Measurements from ENCODE around the gene AFG1L. TPM values are rescaled to one million over a fixed set of nuclear protein-coding genes. Genes with fewer than 3 reads are reported as not detected.
A peak's percentile ranks its signal among the peaks of the same experiment; 100 is the strongest.
"Not testable (repeated sequence)": the region's sequence is repeated elsewhere in the genome, so short reads cannot be mapped to it uniquely, and the experiment has no call there.

AFG1L gene
- polyA plus RNA-seq (ENCODE audit: insufficient read length in 12 of 12): 10 to 100 TPM in 1 of 12 donors, 1 to 10 TPM in 10, not detected in 1; 4.0 to 11.5 (median 5.7) TPM
- long read RNA-seq, donor 1: 0 reads
- long read RNA-seq, donor 2, full-length matches to known transcripts: 1 of 1 reads
- long read RNA-seq, donor 2, partial matches to known transcripts: 0 of 1 reads
- long read RNA-seq, donor 2, other reads (novel, unspliced or antisense): 0 of 1 reads
- long read RNA-seq, donor 3: 0 reads
- long read RNA-seq, donor 4, full-length matches to known transcripts: 1 of 1 reads
- long read RNA-seq, donor 4, partial matches to known transcripts: 0 of 1 reads
- long read RNA-seq, donor 4, other reads (novel, unspliced or antisense): 0 of 1 reads
- long read RNA-seq, donor 5, full-length matches to known transcripts: 1 of 1 reads
- long read RNA-seq, donor 5, partial matches to known transcripts: 0 of 1 reads
- long read RNA-seq, donor 5, other reads (novel, unspliced or antisense): 0 of 1 reads
- long read RNA-seq, donor 6: 0 reads
- long read RNA-seq, donor 7: 0 reads
- long read RNA-seq, donor 8, full-length matches to known transcripts: 1 of 1 reads
- long read RNA-seq, donor 8, partial matches to known transcripts: 0 of 1 reads
- long read RNA-seq, donor 8, other reads (novel, unspliced or antisense): 0 of 1 reads
- long read RNA-seq, donor 9, full-length matches to known transcripts: 1 of 1 reads
- long read RNA-seq, donor 9, partial matches to known transcripts: 0 of 1 reads
- long read RNA-seq, donor 9, other reads (novel, unspliced or antisense): 0 of 1 reads
- long read RNA-seq, donor 10, full-length matches to known transcripts: 1 of 1 reads
- long read RNA-seq, donor 10, partial matches to known transcripts: 0 of 1 reads
- long read RNA-seq, donor 10, other reads (novel, unspliced or antisense): 0 of 1 reads
- long read RNA-seq, donor 11, full-length matches to known transcripts: 1 of 1 reads
- long read RNA-seq, donor 11, partial matches to known transcripts: 0 of 1 reads
- long read RNA-seq, donor 11, other reads (novel, unspliced or antisense): 0 of 1 reads

DNA sequence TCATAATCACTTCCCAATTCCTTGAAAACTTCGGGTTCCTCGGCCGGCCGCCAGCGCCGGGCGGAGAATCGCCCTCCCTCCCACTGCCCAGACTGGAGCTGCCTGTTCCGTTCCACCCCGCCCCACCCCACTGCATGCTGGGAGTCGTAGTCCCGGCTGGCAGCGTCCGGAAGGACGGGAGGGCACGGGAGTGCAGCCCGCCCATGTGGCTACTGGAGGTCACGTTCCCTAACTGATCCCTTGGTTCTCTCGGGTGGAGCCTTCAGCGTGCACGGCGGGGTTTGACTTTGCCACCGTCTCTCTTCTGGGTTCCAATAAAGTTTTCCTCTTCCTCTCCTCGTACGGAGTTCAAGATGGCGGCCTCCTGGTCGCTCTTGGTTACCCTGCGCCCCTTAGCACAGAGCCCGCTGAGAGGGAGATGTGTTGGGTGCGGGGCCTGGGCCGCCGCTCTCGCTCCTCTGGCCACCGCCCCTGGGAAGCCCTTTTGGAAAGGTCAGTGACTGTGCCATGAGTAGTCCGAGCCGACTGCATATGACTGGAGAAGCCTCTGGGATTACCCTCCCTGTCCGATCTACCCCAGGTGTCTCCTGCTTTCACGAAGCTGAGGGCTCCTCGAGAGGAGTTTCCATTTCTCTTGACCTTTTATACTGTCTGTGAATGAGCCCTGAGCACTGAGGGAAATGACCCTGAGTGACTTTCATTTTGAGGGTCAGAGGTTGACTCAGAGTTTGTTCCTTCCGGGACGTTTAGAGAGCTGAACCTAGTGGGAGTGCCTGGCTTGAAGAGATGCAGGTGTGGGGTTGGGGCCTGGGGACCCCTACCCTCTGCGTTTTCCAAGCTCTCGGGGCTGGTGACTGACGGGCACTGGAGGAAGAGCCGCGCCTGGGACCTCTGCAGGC lies at the start of gene AFG1L:
AFG1L (plus strand) TSS at position 328 of the 899 bp plus-strand sequence; CDS start at position 354, 26 bp downstream.
- peak; percentile 90 for DNase-seq

DNA sequence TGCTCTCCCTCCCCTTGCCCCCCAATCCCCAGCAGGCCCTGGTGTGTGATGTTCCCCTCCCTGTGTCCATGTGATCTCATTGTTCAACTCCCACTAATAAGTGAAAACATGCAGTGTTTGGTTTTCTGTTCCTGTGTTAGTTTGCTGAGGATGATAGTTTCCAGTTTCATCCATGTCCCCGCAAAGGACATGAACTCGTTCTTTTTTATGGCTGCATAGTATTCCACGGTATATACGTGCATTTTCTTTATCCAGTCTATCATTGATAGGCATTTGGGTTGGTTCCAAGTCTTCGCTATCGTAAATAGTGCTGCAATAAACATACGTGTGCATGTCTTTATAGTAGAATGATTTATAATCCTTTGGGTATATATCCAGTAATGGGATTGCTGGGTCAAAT lies 49.8 kb upstream of the AFG1L start:
- DNase-seq: not testable (repeated sequence)

DNA sequence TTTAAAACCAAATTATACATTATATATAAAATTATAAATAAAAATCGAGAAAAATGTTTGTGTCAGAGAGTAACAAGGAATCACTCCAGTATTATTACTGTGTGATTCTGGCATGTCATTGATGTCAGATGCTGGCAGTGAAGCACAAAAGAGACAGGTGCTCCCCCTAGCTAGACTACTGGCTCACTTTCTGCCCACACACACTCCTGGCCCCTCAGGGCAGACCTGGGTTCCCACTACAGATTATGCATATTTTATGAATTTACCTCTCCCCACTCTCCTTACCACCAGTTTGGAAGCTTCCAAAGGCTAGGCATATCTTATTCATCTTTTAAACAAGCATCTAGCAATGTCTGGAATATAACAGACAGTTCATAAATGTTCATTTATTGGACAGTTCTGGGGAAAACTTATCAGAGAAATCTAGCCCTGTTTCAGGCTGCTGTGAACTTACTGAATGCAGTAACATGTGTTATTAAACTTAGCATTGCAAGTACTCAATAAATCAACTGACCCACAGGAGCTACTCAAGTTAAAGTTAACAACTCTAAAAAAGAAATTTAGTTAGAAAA lies 46.8 kb upstream of the AFG1L start:
- DNase-seq: no peak

DNA sequence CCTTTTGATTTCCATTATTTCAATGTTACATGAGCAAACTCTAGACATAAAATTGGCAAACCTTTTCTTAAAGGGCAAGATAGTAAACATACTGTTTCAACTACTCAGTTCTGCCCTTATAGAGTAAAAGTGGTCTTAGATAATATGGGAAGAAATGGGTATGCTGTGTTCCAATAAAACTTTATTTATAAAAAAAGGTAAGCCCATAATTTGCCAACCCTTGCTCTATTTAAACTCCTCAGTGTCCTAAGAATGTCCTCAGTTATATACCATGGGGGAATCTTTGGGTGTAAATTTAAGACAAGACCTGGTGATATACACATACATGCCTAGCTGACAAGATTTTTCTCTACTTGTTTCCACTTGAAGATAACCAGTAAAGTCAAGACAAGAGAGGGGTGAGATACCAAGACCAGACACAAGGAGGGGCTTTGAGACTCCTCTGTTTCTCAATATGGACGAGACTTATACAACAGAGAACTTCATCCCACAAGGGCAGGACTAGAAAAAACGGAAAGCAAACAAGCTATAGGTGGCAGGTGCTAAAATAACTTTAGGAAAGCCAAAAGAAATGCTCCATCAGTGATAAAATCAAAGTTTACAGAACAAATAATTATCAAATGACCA lies 44.5 kb upstream of the AFG1L start:
- no peak for DNase-seq

DNA sequence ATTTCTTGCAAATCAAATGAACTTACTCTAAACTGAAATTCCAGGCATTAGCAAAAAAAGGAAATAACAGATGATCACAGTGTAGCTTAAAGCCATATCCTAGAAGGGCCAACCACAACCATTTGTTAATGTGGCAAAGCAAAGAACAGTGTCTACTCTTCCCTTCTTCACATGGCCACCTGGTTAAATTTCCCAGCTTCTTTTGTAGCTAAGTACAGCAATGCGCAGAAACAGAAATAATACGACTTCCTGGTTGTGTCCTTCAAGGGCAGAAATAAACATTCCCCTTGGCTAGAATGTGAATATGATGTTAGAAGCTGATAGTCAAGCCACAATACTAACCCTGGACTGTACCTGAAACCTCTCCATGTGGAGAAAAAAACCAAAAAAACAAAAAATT lies 43.6 kb upstream of the AFG1L start:
- no peak for DNase-seq

DNA sequence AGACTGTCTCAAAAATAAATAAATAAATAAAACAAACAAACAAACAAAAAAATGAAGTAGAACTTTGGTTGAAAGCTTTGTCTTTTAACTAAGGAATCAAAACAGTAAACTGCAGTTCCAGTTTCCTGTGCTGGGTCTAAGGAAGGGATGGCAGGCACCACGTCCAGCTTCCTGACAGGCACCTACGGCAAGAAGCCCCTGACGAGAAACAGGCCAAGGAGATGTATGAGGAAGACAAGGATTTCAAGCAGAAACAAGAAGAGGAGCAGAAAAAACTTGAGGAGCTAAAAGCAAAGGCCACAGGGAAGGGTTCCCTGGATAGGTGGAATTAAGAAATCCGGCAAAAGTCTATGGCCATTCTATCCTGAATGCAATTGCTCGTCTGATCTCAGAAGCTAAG lies 42.8 kb upstream of the AFG1L start:
- DNase-seq: no peak

DNA sequence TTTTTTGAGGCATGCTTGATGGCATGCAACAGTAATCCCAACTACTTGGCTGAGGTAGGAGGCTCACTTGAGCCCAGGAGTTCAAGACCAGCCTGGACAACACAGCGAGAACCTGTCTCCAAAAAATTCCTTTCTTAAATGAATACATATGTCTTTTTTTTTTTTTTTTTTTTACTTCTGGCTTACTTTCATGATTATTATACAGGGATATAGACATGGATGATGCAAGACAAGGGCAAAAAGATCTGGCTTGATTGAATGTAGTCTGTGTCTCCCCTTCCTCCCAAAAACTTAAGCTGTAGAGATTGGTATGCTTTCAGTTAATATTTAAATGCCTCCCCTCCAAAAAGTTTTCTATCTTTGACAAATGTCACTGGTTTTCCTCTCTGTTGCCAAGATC lies 41.6 kb upstream of the AFG1L start:
- DNase-seq: no peak

DNA sequence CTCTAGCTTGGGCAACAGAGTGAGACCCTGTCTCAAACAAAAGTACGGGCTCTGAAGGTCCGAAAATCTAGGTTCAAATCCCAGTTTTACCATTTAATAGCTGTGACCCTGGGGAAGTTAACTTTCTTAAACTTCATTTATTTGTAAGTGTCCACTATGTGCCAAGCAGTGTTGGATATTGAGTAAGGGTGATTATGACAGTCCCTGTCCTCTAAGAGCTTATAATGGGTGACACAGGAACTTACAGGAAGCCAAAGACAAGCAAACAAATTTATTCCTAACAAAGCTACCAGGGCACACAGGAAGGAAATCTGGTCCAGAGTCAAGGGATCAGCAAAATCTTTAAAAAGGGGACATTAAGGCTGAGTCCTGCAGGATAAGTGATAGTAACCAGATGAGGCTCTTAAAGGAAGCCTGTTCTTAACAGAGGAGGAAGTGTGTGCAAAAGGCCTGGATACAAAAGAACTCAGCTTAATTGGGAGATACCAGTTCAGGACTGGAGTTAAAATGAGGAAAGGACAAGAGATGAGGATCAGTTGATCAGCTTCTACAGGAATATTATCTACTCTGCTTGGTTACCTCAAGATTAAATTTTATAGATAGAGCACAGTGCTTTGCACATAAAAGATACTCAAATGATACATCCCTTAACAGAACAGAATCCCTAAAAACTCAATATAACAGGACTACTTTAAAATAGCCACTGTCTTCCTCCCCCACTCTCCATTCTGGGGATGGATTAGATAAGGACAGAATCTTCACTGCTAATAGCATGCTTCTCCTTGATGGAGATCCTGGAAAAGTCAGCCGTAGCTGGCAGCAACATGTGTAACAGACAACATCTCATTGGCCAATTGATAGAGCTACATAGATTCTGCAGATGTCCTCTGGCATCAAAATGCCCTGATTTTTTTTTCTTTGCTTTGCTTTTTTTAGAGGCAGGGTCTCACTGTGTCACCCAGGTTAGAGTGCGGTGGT lies 40.1 kb upstream of the AFG1L start:
- DNase-seq: no peak

DNA sequence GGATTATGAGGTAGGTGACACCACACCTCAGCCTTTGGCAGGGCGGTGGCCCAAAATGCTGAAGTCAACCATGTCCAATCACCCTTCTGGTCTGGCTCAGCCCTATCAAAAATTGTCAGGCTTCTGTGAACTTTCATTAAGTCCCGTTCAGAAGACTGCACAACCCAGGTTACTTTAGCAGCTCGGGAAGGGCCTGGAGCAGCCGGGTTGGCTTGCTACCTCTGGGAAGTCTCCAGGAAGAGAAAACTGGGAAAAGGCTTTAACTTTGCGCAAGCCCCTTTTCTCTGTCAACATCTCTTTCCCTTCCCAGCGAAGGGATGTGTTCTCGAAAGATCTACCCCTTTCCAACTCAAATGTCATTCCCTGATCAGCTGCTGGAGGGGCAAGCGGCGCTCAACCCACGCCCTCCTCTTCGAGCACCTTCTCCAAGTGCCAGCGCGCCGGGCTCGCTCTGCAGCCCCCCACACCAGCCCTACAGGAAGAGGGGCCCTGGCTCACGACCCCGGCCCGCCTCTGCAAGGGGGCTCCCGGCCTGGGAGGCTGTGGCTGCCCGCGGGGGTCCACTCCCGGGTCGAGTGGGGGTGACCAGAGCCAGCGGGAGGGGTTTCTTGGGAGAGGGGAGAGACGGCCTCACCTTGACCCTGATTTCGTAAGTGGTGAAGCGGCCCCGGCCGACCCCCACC lies 34.6 kb upstream of the AFG1L start:
- peak; percentile 68 for DNase-seq

DNA sequence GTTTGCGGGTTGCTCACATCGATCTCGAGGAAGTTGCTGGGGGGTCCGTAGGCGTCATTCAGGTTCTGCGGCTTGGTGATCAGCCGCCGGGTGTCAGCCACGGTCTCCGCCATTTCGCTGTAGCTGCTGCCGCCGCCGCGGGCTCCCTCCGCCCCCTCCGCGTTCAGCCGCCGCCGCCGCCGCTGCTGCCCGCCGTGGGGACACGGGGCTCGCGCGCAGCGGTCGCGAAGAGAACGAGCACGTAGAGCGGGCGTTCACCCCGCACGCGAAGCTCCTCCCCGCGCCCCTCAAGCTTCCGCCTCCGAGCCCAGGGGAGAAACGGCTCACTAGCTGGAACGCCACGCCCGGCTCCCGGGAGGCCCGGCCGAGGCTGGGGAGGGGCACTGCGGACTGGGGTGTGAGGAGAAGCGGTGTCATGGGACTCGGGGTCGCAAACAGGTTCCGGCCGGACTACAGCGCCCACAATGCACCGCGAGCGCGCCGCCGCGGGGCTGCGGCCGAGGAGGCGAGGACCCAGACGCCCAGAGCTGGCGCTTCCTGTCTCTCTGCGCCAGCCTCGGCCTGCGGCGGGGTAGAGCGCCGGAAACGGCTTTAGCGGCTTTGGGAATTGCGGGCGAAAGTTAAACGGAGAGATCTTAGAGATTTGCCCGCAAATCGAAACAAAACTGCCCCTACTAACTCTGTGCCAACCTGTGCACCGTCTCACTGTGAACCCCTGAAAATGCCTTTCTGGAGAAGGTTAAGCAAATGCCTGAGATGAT lies 33.9 kb upstream of the AFG1L start, which contains the start of gene SNX3:
SNX3 (minus strand) TSS at position 232 of the 761 bp plus-strand sequence; CDS start at position 113, 119 bp downstream.
- peak; percentile 95 for DNase-seq

DNA sequence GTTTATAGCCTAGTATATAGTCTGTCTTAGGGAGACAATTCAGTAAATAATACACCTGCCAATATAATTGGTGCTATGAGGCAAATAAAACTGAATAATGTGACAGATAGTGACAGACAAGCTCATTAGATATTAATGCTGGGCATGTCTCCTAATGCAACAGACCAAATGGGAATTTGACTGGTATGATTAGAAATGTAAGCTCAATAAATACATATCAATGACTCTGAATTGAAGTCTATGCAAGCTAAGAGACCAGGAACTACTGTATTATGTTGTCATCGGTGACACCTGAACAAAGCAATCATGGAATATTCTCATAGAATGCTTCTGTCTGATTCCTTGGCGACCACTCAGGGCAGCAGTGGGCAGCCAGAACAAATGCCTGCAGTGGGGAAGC lies 31.5 kb upstream of the AFG1L start:
- DNase-seq: no peak

DNA sequence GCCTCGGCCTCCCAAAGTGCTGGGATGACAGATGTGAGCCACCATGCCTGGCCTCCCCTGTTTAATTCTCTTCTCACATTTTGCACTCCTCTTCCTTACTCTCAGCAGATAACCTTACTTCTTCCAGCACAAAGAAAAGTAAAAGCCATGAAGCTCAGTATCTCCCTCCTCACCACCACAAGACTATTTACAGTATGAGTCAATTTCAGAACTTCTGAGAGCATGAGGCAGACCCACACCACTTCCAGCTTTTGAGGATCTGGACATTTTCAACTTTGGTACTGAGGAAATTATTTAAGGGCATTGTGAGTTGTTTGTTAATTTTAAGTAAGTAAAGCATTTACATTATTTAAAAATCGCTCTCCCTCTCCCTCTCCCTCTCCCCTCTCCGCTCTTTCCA lies 26.0 kb upstream of the AFG1L start:
- no peak for DNase-seq

DNA sequence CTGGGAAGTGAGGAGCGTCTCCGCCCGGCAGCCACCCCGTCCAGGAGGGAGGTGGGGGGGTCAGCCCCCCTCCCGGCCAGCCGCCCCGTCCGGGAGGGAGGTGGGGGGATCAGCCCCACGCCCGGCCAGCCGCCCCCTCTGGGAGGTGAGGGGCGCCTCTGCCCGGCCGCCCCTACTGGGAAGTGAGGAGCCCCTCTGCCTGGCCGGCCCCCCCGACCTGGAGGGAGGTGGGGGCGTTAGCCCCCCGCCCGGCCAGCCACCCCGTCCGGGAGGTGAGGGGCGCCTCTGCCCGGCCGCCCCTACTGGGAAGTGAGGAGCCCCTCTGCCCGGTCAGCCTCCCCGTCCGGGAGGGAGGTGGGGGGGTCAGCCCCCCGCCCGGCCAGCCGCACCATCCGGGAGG lies 24.9 kb upstream of the AFG1L start:
- DNase-seq: not testable (repeated sequence)

DNA sequence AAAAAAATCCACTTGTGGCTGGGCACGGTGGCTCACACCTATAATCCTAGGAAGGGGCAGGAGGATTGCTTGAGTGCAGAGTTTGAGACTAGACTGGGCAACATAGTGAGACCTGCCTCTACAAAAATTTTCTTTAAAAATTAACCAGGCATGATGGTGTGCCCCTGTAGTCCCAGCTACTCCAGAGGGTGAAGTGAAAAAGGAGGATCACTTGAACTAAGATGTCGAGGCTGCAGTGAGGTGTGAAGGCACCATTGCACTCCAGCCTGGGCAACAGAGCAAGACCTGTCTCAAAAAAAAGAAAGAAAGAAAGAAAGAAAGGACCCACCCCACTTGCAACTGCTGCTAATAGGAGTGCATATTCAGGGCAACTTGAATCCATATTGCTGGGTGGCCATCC lies 20.3 kb upstream of the AFG1L start:
- no peak for DNase-seq

DNA sequence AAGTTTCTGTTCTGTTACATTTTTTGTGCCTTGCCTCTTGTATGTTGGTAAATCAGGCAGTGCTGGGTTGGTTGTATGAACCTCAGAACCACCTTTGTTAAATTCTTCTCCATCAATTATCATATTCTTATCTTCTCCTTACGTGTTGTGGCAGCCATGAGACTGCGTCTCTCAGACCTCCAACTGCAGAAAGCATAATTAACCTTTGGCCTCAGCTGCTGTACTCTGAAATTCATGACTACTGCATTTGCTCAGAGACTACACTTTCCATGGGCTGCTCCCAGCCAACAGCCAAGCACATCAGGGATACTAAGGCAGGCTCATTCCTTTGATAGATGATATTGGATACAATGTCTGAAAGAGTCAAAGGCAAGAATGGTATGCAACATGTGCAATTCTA lies 18.9 kb upstream of the AFG1L start:
- no peak for DNase-seq

DNA sequence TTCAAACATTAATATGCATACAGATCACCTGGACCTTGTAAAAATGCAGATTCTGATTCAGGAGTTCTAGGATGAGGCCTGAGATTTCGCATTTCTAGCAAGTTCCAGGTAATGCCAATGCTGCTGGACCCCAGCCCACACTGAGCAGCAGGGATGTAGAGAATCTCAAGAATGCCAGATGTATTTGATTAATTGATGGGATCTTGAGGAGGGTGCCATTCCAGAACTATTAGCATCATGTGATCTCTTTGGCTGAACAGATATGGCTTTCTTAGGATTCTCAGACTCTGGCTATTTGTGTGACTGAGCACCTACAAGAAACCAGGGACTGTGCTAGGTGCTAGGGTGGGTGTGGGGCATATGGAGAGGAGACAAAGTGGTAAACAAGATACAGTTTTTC lies 17.6 kb upstream of the AFG1L start:
- no peak for DNase-seq

DNA sequence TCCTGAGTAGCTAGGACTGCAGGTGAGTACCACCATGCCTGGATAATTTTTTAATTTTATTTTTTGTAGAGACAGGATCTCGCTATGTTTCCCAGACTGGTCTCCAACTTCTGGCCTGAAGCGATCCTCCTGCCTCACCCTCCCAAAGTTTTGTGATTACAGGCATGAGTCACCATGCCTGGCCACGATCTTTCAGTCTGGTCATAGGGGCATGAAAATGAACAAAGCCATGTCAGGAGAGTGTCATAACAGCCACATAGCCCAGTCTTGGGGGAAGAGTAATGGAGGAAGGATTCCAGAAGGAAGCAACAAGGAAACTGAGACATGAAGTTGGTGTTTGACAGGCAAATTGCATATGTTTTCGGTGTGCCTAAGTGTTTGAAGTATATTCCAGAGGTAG lies 17.0 kb upstream of the AFG1L start:
- no peak for DNase-seq

DNA sequence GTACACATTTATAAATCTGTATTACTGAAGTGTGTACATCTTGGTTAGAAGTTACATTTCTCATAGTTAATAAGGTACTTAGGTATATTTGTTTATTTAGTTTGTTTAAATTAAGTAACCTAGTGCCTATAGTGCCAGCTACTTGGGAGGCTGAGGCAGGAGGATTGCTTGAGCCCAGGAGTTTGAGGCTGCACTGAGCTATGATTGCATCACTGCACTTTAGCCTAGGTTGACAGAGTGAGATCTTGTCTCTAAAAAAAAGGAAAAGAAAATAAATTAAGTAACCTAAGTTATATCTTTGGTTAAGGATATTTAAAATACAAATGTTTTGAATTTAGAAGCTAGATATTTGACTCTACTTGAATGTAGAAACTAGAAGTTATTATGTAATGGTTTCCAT lies 9.5 kb upstream of the AFG1L start:
- no peak for DNase-seq

Data from muscle of arm (tissue), 14 donors.